Measurements from ENCODE around the gene KRT35. TPM values are rescaled to one million over a fixed set of nuclear protein-coding genes. Genes with fewer than 3 reads are reported as not detected.

KRT35 gene
- total RNA-seq, 1 donor from 2014 or later = 31.5 TPM

DNA sequence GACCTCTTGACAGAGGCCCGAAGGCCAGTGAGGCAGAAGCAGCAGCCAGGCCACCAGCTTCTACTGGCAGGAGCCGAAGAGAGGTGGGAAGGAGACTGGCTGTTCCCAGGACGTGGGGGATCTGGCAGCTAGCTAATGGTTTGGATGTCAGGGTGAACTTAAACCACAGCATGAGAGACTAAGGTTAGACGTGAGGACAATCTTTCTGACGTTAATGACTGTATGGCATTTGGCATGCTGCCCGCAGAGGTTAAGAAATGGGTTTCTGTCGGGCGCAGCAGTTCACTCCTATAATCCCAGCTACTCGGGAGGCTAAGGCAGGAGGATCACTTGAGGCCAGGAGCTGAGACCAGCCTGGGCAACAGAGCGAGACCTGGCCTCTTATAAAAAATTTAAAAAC, 30.8 kb upstream of the KRT35 start:
- DNase-seq = no peak

DNA sequence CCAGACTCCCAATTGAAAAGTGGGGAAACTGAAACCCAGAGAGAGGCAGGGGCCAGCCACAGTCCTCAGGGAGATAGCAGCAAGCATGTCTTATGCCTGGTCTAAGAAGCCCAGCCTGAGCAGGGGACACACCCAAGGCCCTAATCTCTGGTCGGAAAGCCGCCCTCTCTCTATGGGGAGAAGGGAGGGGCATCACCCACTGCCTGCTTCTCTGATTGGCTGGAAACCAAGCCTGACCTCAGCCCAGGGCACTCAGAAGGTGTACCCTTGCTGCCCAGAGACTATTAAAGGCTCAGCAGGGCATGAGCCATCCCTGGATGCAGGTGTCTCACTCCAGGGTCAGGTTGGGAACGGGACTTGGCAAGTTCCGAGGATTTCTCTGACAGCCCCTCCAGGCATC, 30.2 kb upstream of the KRT35 start:
- DNase-seq = no peak

DNA sequence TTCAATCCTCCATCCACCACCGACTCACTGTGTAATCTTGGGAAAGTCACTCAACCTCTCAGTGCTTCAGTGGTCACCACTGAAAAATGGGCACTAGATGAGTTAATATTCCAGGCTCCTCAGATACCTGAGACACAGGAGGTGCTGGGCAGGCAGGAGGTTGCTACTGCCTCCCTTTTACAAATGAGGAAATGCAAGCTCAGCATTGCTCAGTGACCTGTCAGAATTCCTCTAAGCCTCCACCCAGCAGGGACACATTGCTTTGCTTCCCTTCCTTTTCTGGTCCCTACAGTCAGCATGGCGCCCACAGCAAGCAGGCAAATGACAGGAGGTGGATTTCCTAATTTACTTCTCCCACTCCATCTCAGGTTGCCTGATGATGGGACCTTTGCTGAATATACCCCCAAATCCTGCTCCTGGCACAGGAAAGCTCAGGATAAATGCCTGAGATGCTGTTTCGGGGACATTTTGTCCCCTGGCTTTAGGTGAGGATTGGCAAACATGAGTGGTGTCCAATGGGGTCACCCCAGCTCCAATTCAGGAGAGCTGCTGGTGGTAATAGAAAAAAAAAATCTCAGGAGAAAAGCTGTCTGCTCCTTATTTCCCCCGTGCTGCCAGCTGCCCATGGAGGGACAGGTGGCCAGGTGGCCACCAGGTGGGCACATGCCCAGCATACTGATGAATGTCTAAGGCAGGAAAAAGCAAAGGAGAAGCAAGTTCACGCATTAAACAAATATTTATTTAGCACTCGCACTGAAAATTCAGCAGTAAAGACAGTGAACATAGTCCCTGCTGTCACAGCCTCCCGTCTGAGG, 29.5 kb upstream of the KRT35 start:
- DNase-seq = no peak

DNA sequence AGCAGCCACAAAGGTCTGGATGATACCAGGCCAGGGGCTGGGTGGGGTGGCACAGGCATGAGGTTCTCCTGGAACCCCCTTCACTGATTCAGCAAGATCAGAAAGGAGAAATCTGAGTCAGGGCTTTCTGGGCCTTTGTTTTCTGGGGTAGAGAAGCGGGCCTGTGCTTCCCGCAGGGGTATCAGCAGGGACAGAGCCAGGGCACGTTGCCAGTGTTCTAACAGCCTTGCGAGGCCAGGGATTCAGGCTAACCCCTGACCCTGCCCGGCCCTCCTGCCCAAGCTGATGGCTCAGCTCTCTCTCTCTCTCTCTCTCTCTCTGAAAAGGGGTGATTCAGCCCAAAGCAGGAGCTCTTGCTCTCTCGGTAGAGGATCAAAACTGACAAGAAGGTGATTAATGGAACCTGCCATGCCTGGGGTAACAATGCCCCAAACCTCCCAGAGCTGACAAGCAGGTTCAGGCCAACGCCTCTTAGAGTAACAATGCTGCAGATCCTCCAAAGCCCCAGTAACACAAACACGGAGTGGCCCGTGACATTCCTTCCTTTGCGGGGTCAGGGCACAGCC, 26.4 kb upstream of the KRT35 start:
- no peak for DNase-seq

DNA sequence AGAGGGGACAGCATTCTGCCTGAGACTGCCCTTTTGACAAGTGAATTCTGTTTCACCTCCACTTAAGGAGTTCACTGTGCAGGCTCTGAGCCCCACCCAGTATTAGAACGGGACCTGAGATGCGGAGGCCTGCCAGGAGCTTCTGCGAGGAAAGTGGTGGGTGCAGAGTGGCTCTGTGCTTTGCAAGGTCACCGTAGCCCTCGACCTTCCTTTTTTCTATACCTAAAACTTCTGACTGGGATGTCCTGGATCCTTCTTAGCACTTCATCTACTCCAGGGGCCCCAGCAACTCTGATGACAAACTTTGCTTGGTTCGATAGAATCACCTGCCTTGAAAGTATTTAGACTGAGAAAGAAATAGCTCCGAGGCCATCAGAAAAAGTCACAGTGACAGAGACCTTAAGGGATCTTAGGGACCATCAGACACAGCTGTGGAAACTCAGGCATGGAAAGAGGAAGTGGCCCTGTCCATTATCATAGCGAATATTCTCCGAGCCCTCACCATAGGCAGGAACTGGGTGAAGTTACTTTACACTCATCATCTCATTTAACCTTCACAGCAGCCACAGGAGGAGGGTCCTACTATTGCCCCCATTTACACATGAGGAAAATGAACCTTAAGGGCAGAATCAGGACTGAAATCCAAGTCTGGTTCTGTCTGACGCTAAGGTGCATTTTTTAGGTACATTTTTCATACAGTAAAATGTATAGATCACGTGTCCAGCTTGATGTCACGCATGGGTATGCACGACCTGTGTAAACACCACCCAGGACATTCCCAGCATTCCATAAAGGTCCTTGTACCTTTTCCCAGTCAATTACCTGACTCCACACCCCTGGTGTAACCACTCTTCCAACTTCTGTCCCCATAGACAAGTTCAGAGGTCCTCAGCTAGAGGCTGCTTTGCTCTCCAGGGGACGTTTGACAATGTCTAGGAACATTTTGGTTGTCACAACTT, 25.1 kb upstream of the KRT35 start:
- DNase-seq = no peak

DNA sequence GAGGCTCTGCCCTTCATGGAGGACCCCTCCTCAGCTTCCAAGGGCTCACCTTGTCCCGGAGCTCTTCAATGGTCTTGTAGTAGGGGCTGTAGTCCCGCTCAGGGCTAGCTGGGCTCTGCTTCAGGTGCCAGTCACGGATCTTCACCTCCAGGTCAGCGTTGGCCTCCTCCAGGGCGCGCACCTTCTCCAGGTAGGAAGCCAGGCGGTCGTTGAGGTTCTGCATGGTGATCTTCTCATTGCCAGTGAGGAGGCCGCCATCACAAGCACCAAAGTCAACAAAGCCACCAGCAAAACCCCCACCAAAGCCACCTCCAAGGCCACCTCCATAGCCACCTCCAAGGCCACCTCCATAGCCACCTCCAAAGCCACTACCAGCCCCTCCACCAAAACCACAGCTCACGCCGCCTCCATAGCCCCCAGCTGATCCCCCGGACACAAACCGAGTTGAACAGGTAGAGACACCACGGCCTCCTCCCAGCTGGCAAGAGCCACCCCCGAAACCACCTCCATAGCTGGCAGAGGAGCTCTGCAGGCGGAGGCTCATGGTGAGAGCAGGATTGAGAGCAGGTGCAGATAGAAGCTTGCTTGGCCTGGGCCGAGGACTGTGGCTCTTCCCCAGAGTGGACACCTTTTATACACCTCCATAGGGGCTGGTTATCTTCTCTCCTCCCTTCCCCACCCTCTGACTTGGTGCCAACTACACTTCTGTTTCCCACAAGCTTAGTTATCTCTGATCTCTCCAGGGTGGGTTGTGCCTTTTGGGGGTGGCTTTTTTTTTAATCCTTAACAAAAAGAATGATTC, 24.3 kb upstream of the KRT35 start, which contains the start of gene KRT13:
TSS of gene KRT13 (minus strand) at position 606 of the 802 bp plus-strand sequence. CDS start at position 544, 62 bp downstream.
- DNase-seq = no peak

DNA sequence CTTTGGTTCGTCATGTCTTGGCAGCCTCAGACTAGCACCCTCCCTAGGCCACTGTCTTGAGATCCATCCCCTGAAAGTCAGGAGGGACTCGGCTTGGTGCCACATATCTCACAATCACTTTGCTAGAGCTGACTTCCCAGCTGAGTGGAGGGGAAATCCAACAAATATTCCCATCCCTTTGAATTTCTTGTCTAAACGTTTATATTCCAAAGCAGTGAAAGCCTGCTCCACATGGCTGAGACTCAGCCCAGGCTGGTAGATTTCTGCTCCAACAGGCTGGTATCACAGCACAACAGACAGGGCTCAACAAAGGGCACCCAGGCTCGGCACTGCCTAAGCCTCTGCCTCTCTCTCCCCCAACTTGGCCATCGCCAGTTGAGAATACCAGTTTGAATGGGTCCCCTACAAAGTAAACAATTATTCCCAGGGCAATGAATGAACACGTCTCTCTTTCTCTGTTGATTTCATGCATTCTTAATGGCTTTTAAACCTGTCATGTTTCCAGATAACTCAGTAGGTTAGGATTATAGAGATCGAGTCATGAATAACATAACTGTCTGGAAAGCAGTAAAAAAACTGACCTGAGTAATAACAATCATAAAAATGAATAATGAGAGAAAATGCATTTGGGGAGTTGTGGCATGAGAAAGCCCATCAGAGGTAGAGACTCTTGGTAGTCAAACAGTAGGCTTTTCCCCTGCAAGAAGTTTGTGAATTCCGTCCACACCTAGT, 23.5 kb upstream of the KRT35 start:
- DNase-seq = no peak

DNA sequence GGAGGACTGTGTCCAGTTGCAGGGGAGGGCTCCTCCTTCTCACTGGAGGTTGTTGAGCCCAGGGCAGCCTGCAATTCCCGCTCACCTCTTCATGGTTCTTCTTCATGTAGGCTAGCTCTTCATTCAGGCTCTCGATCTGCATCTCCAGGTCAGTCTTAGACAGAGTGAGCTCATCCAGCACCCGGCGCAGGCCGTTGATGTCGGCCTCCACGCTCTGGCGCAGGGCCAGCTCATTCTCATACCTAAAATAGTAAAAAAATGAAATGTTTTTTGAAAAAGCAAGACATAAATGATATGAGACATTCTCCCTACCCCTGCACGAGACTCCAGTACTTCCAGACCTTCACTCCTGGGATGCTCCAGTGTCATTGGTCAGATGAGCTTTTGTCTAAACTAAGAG, 22.3 kb upstream of the KRT35 start:
- DNase-seq = no peak

DNA sequence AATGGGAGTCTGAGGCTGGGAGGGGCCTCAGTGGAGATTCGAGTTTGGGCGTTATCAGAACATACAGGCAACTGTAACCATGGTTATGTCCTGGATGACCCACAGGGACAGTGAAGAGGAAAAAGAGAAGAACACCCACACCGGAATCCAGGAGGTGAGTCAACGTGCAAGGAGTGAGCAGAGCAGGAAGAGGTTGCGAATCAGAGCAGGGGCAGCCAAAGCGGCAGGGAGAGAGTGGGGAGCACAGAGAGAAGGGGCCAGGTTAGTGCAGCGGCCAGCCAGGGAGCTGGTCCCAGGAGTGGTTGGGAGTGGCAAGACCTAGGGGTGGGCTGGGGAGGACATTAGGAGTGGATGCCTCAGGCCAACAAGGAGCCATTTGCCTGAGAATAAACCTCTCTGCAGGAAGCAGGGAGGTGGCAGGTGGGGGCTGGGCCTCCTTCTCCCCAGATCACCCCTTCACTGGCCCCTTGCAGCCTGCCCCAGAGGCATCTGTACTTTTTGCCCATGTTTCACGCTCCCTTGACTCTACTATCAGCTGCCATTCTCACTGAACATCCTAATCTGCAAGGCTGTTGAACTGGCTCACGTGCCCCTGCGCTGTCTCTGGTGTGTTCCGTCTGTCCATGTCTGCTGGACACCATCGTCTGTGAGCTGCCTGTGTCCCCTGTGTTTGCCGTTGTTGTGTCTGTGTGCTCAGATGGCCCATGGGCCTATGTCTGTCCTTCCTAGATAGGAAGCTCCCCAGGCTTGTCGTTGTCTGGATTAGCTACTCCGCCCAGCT, 19.4 kb upstream of the KRT35 start:
- DNase-seq = no peak

DNA sequence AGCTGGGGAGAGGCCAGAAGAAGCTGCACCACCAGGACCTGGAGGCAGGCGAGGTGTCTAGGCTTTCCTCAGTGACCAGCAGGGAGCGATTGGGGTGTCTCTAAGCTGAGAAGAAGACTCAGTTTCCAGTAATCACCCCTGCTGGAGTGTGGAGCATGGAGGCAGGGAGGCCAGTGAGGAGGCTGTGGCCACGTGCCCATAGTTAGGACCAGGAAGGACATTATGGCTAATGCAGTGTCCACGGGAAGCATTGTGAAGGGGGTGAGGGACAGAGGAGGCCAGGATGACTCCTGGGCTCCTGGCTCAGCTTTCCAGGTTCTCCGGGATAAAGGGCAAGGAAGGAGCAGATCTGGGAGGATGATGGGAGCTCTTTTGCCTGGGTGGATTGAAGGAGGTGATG, 18.8 kb upstream of the KRT35 start:
- no peak for DNase-seq

DNA sequence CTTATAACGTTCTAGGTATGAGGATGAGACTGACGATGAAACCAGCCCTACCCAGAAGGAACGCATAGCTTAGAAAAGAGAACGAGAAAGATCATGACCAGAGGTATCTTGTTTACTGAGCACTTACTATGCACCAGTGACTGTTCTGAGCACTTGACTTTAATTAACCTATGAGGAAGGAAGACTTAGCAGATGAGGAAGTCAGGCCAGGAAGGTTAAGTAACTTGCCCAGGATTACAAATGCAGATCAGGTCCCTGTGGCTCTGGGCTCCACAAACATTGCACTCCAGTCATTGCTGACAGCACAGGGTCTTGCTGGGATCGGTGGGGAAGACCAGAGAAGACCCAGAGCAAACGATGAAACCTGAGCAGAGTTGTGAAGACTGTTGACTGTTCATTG, 17.3 kb upstream of the KRT35 start:
- no peak for DNase-seq

DNA sequence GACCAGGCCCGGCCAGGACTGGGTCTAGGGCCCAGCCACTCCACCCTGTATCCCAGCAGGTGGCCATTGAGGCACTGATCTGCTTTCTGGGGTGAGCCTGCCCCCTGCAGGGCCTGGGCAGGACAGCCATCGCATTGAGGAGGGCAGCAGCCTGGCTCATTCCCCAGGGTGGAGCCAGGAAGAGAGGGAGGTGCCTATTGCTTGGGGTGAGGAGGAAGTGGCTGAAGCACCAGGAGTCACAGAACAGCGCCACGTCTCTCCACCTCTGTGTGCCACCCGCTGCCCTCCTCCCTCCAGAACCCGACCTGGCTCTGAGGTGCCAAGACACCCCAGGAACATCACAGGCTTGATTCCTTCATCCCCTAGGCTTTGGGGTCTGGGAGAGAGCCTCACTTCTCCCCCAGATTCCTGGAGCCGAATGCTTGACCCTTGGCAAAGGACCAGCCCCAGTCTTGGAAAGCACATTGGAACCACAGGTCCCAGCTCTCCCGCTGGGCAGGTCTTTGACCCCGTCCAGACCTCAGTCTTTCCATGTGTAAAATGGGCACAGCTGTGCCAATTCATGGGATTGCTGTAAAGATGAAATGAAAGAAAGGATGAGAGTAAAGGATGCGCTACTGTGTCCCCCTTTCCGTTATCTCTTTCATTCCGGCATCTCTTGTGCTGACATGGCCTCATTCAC, 16.0 kb upstream of the KRT35 start:
- DNase-seq = no peak

DNA sequence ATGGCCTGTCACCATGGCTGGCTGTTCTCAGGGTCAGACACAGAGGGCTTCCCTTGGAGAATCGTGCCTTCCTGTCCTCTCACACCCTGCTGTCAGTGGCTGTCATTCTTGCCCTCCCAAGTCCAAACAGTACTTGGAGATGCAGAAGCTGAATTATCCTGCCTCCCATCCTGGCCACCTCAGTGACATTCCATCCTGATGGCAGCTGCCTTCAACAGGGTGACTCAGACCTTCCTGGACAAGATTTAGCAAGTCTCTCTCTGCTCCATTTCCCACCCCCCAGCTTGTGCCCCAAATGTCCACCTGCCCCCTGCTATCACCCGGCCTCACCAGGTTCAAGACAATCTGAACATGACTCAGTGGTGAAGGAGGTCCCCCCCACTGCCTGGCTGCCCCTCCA, 13.6 kb upstream of the KRT35 start:
- no peak for DNase-seq

DNA sequence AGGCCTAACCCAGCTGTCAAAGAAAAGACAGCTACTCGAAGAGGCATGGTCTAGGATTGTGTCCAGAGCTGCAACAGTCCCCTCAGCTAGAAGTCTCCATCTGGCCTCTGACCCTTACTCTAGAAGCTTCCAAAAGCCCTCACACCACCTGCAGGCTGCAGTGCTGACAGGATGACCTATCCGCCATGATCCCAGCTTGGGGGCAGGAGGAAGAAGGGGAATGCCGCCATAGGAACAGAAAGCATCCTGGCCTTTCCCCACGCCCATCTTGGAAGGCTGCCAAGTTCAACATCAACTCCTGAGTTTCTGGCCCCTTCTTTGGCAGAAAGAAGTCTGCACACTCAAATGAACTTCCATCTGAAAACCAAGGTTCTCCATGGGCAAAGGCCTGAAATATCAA, 11.8 kb upstream of the KRT35 start:
- DNase-seq = no peak

DNA sequence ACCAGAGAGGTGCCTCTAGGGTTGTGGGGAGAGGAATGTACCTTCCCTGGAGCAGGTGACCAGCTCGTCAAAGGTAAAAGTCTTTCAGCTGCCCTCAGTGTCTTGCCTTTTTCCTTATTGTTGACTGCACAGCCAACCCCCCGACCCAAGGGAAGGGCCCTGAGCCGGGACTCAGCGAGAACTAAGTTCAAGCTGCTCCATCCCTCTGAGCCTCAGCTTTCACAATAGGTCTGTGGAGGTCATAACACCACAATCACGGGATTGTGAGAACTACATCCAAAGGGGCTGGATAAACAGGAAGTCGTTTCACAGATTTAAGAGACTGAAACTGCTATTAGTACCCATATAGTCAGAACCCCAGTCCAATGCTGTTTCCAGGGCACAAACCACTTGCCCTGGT, 11.4 kb upstream of the KRT35 start:
- DNase-seq = no peak

DNA sequence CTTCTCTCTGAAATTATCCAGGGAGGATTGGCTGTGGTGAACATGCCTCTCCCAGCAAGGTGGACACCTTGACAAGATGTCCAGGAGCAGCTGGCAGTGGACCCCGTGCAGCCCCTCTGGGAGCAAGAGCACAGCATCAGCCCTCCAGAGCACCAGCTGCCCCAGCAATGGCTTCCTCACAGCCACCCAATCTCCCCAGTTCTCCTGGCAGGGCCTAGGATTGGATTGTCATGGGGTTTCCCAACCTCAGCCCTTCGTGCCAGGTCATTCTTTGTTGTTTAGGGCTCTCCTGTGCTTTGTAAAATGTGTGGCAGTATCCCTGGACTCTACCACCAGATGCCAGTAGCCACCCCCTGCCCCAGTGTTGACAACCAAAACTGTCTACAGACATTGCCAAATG, 10.5 kb upstream of the KRT35 start:
- no peak for DNase-seq

DNA sequence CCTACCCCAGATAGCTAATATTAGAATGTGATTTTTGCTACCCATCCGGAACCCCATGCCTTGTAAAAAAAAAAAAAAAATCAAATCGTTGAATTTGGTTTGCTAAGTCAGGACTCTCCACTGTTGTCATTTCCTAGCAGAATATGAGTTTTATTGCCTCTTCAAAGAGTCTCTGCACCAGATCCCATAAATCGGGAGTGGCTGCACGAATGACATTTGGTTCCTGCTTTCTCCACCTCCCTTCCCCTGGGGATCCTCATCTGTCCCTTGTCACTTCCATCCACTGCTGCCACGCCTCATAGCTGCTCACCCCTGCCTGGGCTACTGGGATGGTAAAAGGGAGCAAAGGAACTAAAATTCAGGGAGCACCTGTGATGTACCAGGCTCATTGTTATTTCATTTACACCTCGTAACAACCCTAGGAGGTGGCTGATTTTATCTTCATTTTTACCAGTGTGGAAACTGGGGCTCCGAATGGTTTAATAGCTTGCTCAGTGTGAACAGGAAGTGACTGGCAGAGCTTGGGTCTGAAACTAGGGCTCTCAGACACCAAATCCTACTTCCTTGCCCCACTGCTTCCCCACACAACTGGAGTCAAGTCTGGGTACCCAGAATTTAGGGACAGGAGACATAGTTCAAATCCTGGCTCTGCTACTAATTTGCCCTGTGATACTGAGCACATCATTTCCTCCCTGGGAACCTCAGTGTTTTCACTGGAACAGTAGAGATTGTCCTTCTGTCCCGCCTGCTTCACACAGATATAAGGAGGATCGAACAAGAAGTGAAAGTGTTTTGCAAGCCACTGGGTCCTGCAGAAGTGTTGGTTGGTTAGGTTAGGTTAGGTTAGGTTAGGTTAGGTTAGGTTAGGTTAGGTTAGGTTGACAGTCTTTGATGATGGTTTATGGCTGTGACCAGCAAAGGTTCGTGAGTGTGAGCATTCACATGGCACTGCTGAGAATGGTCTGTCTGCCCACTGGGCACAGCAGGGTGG, 9.3 kb upstream of the KRT35 start:
- DNase-seq = no peak

DNA sequence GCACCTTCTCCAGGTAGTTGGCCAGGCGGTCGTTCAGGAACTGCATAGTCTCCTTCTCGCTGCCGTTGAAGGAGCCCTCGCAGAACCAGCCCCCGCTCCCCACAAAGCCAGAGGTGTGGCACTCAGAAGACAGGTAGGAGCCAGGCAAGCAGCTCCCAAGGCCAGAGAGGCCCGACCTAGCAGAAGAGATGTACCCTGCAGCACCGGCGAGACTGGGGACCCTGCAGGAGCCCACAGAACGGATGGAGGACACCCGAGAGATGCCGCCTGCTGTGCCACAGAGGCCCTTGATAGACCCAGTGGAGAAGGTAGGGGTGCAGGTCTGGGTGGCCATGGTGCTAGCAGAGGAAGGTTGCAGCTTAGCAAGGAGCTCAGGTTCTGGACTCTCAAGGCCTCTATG, 8.6 kb upstream of the KRT35 start, which contains the start of gene KRT36:
TSS of gene KRT36 (minus strand) at position 380 of the 400 bp plus-strand sequence. CDS start at position 334, 46 bp downstream.
- no peak for DNase-seq

Data from skin of body (tissue), 2 donors.